ENCODE data around the gene BARX2. TPM values are rescaled to one million over a fixed set of nuclear protein-coding genes. Genes with fewer than 3 reads are reported as not detected.
"Not testable (repeated sequence)": the region's sequence is repeated elsewhere in the genome, so short reads cannot be mapped to it uniquely, and the experiment has no call there.

BARX2 gene
- total RNA-seq, 2 donors from 2014 or later, result 0.35 to 1.4 TPM

- Histone ChIP-seq H3K36me3 (no peaks in the 10 kb centered on the region), H3K9me3 (no peaks in the 10 kb centered on the region), H3K27ac (no peak overlapping the region), H3K4me1 (no peaks in the 10 kb centered on the region), H3K27me3 (no peaks in the 10 kb centered on the region), H3K4me3 (no peak overlapping the region)
- no peak for DNase-seq (ENCODE audit: low spot score)
- no peak for TF ChIP-seq CTCF (IDR thresholded peaks at IDR 0.05)
Observed at GRCh38 chr11:129333873-129334272, 41.8 kb upstream of the BARX2 start.

GRCh38 chr11:129344301-129344940 is 31.2 kb upstream of the BARX2 start:
- not testable (repeated sequence) for DNase-seq (ENCODE audit: low spot score); H3K4me1 ChIP-seq; H3K27me3 ChIP-seq; H3K27ac ChIP-seq; H3K36me3 ChIP-seq; H3K4me3 ChIP-seq; H3K9me3 ChIP-seq

GRCh38 chr11:129346916-129347315 is 28.7 kb upstream of the BARX2 start:
- H3K27ac ChIP-seq, result no peak overlapping the region
- no peaks in the 10 kb centered on the region for H3K9me3 ChIP-seq
- no peak for DNase-seq (ENCODE audit: low spot score)
- TF ChIP-seq CTCF (IDR thresholded peaks at IDR 0.05), result no peak
- no peaks in the 10 kb centered on the region for H3K36me3 ChIP-seq
- no peaks in the 10 kb centered on the region for H3K27me3 ChIP-seq
- no peak overlapping the region for H3K4me3 ChIP-seq
- H3K4me1 ChIP-seq, result no peaks in the 10 kb centered on the region

- H3K9me3 ChIP-seq, result no peaks in the 10 kb centered on the region
- no peaks in the 10 kb centered on the region for H3K27me3 ChIP-seq
- no peak for TF ChIP-seq CTCF (IDR thresholded peaks at IDR 0.05)
- no peaks in the 10 kb centered on the region for H3K4me1 ChIP-seq
- no peak for DNase-seq (ENCODE audit: low spot score)
- no peak overlapping the region for H3K4me3 ChIP-seq
- H3K27ac ChIP-seq, result no peak overlapping the region
- no peaks in the 10 kb centered on the region for H3K36me3 ChIP-seq
Observed at GRCh38 chr11:129348813-129349212, 26.8 kb upstream of the BARX2 start.

- H3K27ac ChIP-seq, result no peak overlapping the region
- no peak for DNase-seq (ENCODE audit: low spot score)
Observed at GRCh38 chr11:129352676-129353075, 23.0 kb upstream of the BARX2 start.

GRCh38 chr11:129354691-129355090 is 21.0 kb upstream of the BARX2 start:
- no peaks in the 10 kb centered on the region for H3K27me3 ChIP-seq
- no peaks in the 10 kb centered on the region for H3K36me3 ChIP-seq
- peaks cover 0 to 6% of the 10 kb centered on the region in 2 donors for H3K9me3 ChIP-seq
- H3K27ac ChIP-seq, result no peak overlapping the region
- H3K4me1 ChIP-seq, result no peaks in the 10 kb centered on the region
- H3K4me3 ChIP-seq, result no peak overlapping the region
- DNase-seq (ENCODE audit: low spot score), result no peak
- no peak for TF ChIP-seq CTCF (IDR thresholded peaks at IDR 0.05)

More at GRCh38 chr11:129352676-129353075, 23.0 kb upstream of the BARX2 start:
- Histone ChIP-seq H3K27me3 (no peaks in the 10 kb centered on the region), H3K4me3 (no peak overlapping the region), H3K36me3 (no peaks in the 10 kb centered on the region), H3K4me1 (no peaks in the 10 kb centered on the region), H3K9me3 (no peaks in the 10 kb centered on the region)
- TF ChIP-seq CTCF (IDR thresholded peaks at IDR 0.05), result no peak
